Stimulated activated CD4-positive, alpha-beta T cell treated with anti-CD3 and anti-CD28 coated beads, Interleukin-4, amount 100 ng/mL, for 1 hour (primary cell): ENCODE results near the gene C8G.

Experiments used
- DNase-seq: peaks from one replicate; pipeline ENCODE4 v3.0.0-alpha.2; 2020

The C8G gene

DNA sequence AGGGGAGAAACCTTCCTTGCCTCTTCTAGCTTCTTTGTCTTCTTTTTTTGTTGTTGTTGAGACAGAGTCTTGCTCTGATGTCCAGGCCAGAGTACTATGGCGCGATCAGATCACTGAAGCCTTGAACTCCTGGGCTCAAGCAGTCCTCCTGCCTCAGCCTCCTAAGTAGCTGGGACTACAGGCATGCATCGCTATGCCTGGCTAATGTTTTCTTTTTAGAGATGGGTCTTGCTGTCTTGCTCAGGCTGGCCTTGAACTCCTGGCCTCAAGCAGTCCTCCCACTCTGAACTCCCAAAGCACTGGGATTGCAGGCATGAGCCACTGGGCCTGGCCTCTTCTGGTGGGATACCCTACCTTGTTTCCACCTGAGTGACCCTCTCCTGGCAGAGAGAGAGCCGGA lies 43.8 kb downstream of the C8G start:
- DNase-seq, result no peak

- DNase-seq, result no peak
Measured at GRCh38 chr9:136990242-136990911, 45.3 kb downstream of the C8G start.

DNA sequence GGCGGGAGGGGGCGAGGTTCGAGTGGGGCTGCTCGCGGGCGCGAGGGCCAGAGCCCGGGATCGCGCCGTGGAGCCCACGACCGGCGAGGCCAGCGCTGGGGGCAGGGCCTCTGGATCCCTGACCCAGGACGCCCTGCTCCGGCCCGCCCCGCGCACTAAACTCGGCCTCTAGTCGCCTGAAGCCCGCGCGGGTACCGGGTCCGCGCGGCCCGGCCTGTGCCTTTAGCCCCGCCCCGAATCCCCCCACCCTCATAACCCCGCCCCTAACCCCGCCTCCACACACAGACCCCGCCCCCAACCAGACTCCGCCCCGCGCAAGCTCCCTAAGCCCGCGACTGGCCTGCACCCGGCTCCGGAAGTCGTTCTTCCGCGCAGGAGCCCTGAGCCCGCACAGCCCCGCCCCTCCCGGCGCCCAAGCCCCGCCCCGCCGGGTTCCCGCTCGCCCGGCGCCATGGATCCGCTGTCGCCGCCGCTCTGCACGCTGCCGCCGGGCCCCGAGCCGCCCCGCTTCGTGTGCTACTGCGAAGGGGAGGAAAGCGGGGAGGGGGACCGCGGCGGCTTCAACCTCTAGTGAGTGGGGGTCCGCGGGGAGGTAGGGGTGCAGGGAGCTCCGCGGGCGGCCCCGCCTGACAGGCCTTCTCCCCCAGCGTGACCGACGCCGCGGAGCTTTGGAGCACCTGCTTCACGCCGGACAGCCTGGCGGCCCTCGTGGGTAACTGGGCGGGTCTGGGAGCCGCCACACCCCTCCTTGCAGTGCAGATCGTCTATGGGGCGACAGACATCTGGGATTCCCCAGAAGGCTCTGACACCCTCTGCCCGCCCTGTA lies 47.2 kb downstream of the C8G start, which contains the start of gene PAXX:
TSS of gene PAXX (plus strand) at position 430 of the 826 bp plus-strand sequence. CDS start at position 452, 22 bp downstream.
- peak; percentile 96 for DNase-seq

DNA sequence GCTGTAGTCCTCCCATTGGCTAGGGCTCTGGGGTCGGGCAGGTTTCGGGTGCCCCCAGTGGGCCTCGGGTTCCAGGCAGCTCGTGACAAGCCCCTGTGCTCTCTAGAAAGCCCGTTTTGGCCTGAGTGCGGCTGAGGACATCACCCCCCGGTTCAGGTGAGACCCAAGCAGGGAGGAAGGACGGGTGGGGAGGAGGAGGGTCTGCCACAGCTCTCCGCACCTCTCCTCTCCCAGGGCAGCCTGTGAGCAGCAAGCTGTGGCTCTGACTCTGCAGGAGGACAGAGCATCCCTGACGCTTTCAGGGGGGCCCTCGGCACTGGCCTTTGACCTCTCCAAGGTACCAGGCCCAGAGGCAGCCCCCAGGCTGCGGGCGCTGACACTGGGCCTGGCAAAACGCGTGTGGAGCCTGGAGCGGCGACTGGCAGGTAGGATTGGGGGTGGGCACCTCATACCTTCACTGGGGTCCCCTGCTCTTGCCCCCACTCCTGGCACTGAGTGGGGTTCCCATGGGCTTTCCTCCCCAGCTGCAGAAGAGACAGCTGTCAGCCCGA lies 47.9 kb downstream of the C8G start:
- no peak for DNase-seq

- no peak for DNase-seq
Measured at GRCh38 chr9:136994180-136994887, 49.3 kb downstream of the C8G start.

GRCh38 chr9:136994888-136995230 lies 49.8 kb downstream of the C8G start:
- DNase-seq, result no peak

DNA sequence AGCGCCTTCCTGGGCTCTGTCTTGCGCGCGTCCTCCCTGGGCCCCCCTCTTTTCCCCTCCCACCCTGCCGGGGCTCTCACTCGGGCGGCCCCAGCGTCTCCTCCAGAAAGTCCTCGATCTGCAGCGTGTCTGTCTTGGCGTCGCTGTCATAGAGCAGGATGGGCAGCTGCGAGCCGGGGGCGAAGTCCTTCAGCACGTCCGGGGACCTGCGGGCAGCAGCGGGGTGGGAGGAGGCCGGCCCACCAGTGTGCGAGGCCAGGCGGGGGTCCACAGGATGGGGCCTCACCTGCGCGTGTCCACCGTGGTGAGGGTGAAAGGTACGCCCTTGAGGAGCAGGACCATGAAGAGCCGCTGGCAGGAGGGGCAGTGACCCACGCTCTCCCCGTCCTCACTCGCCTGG lies 50.3 kb downstream of the C8G start:
- DNase-seq, result no peak

GRCh38 chr9:136995772-136996311 lies 50.8 kb downstream of the C8G start:
- no peak for DNase-seq
